Measurements from ENCODE around the gene BCL2L1. TPM values are rescaled to one million over a fixed set of nuclear protein-coding genes. Genes with fewer than 3 reads are reported as not detected.
"Not testable (repeated sequence)": the region's sequence is repeated elsewhere in the genome, so short reads cannot be mapped to it uniquely, and the experiment has no call there.

BCL2L1 gene
- total RNA-seq, 1 donor from 2014 or later: 191 TPM

GRCh38 chr20:31653561-31653960, 69.1 kb downstream of the BCL2L1 start:
- no peak for DNase-seq (ENCODE audit: low spot score)

GRCh38 chr20:31652917-31653396, 69.7 kb downstream of the BCL2L1 start:
- DNase-seq (ENCODE audit: low spot score): no peak

GRCh38 chr20:31648104-31648503, 74.6 kb downstream of the BCL2L1 start:
- DNase-seq (ENCODE audit: low spot score): not testable (repeated sequence)

- no peak for DNase-seq (ENCODE audit: low spot score)
Measured at GRCh38 chr20:31644701-31645100, 78.0 kb downstream of the BCL2L1 start.

- DNase-seq (ENCODE audit: low spot score): no peak
Measured at GRCh38 chr20:31643522-31643921, 79.1 kb downstream of the BCL2L1 start.

- DNase-seq (ENCODE audit: low spot score): no peak
Measured at GRCh38 chr20:31642837-31643236, 79.8 kb downstream of the BCL2L1 start.

- no peak for DNase-seq (ENCODE audit: low spot score)
Measured at GRCh38 chr20:31641391-31641790, 81.3 kb downstream of the BCL2L1 start.

GRCh38 chr20:31640259-31640658, 82.4 kb downstream of the BCL2L1 start:
- no peak for DNase-seq (ENCODE audit: low spot score)

GRCh38 chr20:31638816-31639215, 83.9 kb downstream of the BCL2L1 start:
- no peak for DNase-seq (ENCODE audit: low spot score)

DNA sequence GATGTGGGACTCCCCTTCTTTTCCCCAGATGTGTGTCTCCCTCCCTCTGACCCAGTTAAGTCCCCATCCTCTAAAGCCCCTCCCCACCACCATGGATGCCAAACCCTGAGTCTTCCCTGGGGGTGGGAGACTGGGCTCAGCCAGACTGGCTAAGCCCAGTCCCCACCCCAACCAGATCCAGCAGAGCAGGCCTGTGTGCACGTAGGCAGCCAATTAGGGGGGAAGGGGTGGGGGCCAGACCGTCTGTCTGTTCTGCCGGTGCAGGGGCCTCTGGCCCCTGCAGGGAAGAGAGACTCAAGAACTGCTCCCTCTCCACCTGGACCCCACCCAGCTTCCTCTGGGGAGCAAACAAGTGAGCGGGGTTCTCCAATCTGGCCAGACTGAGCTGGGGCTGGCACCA, 84.4 kb downstream of the BCL2L1 start:
- no peak for DNase-seq (ENCODE audit: low spot score)

- no peak for DNase-seq (ENCODE audit: low spot score)
Measured at GRCh38 chr20:31637660-31638059, 85.0 kb downstream of the BCL2L1 start, which contains the start of gene COX4I2. TSS of gene COX4I2 (plus strand) at chr20:31637912. CDS start at chr20:31639018, 1,106 bp downstream.

GRCh38 chr20:31633339-31633914, 89.2 kb downstream of the BCL2L1 start:
- DNase-seq (ENCODE audit: low spot score): no peak

- no peak for DNase-seq (ENCODE audit: low spot score)
Measured at GRCh38 chr20:31632548-31633338, 89.9 kb downstream of the BCL2L1 start.

DNA sequence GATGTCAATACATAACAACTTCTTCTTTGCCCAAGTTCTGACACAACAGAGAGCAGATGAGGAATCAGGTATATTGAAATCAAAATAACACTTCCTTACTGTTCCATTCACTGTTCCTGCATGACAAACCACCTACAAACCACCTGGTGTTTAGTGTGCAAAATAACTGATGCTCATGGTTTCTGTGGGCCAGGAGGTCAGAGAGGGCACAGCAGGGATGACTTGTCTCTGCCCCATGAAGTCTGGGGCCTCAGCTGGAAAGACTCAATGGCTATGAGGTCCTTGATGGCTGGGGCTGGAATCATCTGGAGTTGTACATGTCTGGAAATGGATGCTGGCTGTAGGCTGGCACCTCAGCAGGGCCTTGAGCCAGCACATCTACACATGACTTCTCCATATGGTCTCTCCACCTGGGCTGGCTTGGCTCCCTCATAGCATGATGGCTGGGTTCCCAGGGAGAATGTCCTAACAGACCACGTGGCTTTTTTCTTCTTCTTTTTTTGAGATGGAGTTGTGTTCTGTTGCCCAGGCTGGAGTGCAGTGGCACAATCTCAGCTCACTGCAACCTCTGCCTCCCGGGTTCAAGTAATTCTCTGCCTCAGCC, 92.4 kb downstream of the BCL2L1 start:
- DNase-seq (ENCODE audit: low spot score): no peak

- not testable (repeated sequence) for DNase-seq (ENCODE audit: low spot score)
Measured at GRCh38 chr20:31628057-31628456, 94.6 kb downstream of the BCL2L1 start.

- DNase-seq (ENCODE audit: low spot score): not testable (repeated sequence)
Measured at GRCh38 chr20:31626534-31626933, 96.1 kb downstream of the BCL2L1 start.

GRCh38 chr20:31623123-31623505, 99.6 kb downstream of the BCL2L1 start:
- not testable (repeated sequence) for DNase-seq (ENCODE audit: low spot score)

GRCh38 chr20:31620246-31620645, 102.4 kb downstream of the BCL2L1 start:
- no peak for DNase-seq (ENCODE audit: low spot score)

DNA sequence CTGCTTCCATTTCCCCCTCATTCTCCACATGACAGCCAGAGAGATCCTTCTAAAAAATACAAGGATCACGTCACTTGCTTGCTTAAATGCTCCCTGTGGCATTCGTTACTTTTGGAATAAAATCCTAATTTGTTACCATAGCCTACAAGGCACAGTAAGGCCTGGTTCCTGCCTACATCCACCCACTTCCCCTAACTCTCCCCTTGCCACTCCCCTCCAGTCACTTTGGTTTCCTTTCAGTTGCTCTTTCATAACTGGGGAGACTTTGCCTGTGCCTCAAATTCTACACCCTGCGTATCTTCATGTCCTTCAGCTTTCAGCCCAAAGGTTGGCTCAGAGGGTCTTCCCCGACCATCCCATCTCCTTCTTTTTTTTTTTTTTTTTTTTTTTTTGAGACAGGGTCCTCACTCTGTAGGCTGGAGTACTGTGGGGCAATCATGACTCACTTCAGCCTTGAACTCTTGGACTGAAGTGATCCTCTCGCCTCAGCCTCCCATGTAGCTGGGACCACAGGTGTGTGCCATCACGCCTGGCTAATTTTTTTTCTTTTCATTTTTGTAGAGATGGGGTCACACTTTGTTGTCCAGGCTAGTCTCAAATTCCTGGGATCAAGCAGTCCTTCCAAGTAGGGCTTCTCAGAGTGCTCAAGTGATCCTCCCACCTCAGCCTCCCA, 105.1 kb downstream of the BCL2L1 start:
- no peak for DNase-seq (ENCODE audit: low spot score)

GRCh38 chr20:31615416-31615815, 107.3 kb downstream of the BCL2L1 start:
- no peak for DNase-seq (ENCODE audit: low spot score)

All from mucosa of gallbladder (tissue), 1 donor.